Stimulated activated naive CD4-positive, alpha-beta T cell (primary cell): Measurements from ENCODE around the gene TH.

Experiments used
- DNase-seq, 6 experiments: peaks; one replicate each; lab custom pipeline; 2025; lab: John Stamatoyannopoulos, UW

The TH gene

DNA sequence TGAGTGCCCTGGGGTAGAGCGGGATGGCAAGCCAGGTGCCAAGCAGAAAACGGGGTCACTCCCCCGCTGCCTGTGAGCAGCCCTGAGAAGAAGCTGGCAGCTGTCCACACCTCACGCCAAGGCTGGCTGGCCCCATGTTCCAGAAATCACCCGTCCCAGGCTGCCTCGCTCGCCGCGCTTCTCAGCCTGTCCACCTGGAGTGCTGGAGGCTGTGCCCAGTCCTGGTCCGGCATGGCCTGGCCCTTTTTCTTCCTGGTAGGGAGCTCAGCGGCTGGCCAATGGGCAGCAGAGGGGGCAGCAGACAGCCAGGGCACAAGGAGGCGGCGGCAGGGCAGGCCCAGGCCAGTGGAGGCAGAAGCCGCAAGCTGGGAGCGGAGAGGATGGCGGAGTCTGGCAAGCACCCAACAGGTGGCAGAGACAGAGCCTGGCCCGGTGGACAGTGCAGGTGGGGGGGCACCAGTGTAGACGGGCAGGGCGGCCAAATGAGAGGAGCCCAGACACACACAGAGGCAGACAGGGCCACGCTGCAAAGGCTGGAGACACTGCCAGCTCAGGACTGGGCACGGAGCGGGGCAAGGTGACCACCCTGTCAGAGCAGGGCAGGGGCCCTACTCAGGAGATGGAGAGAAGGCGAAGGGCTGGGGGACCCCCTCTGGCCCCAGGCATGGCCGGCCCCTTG lies 37.2 kb upstream of the TH start:
- DNase-seq: no peak

DNA sequence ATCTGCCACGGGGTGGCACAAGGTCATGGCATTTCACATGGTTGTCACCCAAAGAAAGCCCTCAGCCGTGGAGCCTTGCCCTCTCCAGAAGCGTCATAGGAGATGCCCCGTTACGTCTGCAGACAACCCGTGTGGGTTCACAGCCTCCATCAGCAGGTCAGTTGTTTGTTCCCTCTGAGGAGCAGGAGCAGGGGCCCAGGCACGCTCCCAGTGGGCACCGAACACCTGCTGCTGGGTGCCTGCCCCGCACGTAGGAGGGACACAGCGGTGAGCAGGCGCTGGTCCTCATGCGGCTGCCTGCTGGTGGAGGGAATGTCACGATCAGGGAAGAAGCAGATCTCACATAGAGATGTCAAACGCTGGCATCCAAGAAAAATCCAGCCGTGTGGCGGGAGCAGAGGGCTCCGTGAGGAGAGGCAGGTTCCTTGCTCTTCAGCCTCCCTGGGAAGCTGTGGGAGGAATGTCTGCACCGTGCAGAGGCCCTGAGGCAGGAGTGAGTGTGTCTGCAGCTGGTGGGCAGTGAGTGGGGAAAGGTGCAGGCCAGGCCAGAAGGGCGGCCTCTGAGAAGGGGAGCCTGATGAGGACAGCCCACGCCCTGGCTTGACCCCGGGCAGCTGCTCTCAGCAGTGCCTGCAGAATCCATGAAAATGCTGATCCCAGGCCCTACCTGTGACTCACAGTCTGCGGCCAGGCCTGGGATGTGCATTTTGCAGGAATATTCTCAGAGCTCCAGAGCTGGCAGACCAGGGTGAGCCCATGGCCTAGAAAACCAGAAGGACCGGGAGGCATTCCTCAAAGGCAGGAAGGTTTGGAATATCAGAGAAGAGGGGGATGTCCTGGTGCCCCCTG lies 36.4 kb upstream of the TH start:
- DNase-seq: no peak

DNA sequence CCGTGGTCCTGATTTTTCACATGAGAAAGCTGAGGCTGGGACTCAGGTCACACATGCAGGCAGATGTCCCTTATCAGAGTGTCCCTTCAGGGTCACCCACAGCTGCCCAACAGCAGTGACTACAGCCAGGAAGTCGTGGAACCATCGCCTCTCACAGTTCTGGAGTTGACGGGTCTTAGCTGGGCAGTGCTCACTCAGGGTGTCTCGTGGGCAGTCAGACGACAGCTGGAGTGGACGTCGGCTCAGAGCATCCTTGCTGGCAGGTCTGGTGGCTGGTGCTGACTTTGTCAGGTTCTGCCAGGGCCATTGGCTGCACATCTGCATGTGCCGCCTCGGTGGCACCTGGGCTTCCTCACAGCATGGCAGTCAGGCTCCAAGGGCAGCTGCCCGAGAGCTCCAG lies 35.6 kb upstream of the TH start:
- no peak for DNase-seq

DNA sequence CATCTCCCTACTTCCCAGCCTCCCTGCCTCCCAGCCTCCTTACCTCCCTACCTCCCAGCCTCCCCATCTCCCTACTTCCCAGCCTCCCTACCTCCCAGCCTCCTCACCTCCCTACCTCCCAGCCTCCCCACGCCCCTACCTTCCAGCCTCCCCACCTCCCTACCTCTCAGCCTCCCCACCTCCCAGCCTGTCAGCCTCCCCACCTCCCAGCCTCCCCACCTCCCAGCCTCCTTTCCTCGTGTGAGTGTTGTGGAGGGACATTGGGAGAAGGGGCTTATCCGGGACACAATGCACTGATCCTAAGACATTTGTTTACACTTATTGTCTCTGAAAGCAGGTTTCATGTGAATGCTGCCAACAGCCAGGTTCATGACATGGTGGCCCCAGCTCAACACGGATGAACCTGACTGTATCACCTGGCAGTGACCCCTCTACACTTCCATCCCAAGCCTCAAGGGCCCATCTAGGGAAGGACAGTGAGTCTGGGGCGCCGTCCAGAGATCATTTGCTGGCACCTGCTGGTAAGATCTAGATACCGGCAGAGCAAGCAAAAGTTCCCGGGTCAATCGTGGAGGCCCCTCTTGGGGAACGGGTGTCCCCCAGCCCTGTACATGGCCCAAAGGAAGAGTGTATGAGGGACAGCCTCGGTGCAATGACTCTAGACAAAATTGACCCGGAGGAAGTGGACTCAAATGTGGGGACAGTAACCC lies 34.5 kb upstream of the TH start:
- DNase-seq: no peak

DNA sequence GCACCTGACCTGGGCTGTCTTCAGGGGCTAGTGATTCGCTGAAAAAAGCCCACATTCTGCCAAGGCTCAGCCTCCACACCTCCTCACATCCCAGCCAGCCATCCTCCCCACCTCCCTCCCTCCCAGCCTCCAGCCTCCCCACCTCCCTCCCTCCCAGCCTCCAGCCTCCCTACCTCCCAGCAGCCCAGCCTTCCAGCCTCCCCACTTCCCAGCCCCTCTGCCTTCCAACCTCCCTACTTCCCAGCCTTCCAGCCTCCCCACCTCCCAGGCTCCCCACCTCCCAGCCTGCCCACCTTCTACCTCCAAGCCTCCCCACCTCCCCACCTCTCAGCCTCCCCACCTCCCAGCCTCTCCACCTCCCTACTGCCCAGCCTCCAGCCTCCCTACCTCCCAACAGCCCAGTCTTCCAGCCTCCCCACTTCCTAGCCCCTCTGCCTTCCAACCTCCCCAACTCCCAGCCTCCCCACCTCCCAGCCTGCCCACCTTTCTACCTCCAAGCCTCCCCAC lies 33.7 kb upstream of the TH start:
- no peak for DNase-seq

- no peak for DNase-seq
These were observed 33.0 kb upstream of the TH start for GRCh38 chr11:2204361-2205213.

DNA sequence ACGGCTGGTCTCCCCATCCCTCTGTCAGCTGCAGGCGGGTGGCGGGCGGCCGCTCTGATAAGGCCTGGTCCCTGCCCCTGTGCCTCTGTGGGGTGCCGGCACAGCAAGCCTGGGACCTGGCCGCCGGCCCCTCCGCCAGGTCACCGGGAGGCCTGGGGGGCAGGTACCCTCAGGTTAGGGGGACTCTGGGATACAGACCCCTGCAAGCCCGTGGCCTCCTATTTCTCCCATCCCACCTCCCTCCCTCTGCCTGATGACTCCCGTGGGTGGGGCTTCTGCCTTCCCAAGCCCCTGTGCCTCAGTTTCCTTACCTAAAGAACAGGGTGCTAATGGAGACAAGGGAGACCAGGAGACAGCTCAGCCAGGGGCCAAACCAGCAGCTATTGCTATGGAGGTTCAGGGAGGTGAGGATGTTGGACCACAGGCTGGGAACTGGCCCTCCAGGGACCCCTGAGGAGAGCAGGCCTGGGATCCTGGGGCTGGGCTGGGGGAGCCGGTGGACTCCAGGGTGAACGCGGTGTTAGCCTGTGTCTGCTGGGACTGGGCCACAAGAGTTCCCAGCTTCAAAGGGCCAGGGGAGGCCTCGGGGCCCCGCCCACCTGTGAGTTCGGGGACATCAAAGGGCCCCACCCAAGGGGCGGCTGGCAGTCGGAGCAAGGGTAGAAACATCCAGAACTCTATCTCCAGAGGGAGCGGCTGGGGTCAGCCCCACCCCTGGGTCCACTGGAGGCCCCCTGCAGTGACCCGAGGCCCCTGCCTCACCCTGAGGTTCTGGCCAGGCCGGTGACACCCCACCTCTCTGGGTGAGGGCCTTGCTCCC lies 32.0 kb upstream of the TH start:
- no peak for DNase-seq

- no peak for DNase-seq
These were observed 31.4 kb upstream of the TH start for GRCh38 chr11:2202900-2203439.

DNA sequence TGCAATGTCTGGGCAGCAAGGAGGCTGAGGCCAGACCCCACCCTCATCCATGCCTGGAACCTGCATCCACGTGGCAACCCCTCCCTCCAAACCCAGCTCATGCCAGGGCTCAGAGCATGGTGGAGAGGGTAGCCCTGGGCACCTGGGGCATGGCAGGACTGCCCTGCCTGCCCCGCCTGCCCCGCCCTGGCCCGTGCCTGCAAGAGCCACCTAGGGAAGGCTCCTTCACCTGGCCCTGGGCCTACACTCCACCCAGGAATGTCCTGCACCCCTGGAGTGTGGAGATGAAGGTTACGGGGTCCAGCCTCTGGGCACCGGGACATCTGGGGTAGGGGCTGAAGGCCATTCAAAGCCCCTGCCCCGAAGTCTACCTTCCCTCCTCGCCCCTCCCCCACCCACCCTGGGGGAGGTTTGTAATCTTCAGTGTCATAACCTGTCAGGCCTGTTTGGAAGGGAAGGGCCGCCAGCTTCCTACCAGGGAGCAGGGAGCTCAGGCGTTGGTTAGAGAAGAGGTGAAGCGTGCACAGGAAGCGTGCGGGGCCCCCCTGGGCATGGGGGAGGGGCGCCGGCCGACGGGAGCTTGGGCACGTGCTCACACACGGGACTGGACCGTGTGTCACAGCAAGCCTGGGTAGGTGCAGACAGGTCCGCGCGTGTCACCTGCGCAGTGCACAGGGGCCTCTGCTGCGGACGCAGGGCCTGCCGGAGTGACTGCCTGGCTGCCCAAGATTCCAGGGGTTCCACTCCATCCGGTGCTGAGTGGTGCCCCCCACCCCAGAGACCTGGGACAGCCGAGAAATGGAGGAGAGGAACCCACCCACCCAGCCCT lies 30.7 kb upstream of the TH start:
- DNase-seq: no peak

DNA sequence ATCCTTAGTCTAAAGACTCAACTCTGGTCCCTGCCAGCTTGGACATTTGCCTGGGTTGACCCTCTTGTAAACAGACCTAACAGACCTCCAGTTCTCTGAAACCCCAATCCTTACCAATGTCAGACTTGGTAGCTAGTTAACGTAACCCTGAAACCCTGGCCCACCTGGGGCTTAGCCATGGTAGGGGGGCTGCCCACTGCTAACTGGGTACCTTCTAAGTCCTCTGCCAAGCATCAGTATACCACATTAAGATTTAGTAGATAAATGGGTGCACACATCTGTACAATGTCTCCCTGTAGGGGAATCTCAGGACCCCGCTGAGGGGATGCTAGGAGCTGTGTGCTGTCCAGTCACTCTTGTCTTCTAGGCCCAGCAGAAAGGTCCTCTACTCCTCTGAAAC lies 29.9 kb upstream of the TH start:
- no peak for DNase-seq

DNA sequence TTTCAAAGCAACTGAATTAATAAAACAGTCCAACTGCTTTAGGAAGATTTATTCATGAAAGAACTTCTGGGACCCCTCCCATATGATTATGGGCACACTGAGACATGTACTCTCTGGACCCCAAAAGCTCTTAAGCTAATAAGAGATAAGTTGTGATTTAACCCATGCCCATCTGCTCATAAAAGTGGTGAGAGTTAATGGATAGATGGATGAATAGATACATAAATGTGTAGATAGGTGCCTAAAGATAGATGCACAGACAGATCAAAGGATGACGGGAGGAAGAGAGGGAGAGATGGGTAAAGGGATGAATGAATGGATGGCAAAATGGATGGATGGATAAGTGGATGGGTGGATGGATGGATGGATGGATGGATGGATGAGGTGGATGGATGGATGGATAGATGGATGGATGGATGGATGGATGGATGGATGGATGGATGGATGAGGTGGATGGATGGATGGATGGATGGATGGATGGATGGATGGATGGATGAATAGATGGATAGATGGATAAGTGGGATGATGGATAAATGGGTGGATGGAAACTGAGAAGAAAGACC lies 29.4 kb upstream of the TH start:
- DNase-seq: no peak

- no peak for DNase-seq
These were observed 28.9 kb upstream of the TH start for GRCh38 chr11:2200536-2200935.

GRCh38 chr11:2199466-2200341 lies 28.1 kb upstream of the TH start:
- no peak for DNase-seq

- DNase-seq: no peak
These were observed 27.2 kb upstream of the TH start for GRCh38 chr11:2198621-2199365.

GRCh38 chr11:2197771-2198520 lies 26.3 kb upstream of the TH start:
- no peak for DNase-seq

GRCh38 chr11:2196970-2197770 lies 25.6 kb upstream of the TH start:
- peak in 5 of 6 experiments; percentile 33 to 65 (median 49) for DNase-seq
